ENCODE measurements around the gene GANAB.

GRCh38 chr11:62687508-62688396 is 41.3 kb upstream of the GANAB start:
- no peak for TF ChIP-seq CTCF (IDR thresholded peaks at IDR 0.05; ENCODE audit: insufficient read depth, low read depth, low read length)
- peak; percentile 66 for TF ChIP-seq EZH2 (IDR thresholded peaks at IDR 0.05; ENCODE audit: insufficient read depth, low read length)
